K562 (cell line): Measurements from ENCODE around the gene ARFGAP3. TPM values are rescaled to one million over a fixed set of nuclear protein-coding genes. Genes with fewer than 3 reads are reported as not detected.
A peak's percentile ranks its signal among the peaks of the same experiment; 100 is the strongest.

ENCODE experiments used
- AFF1 ChIP-seq, 2 experiments: fragments of 450-650 bp; IDR thresholded peaks; 2 replicates each; pipeline ENCODE4 v1.6.1; 2018; ENCODE audit warnings: mild to moderate bottlenecking in 2 of 2, low read depth in 1 of 2; ENCODE audit not compliant: partially characterized antibody in 2 of 2
- ARID1B ChIP-seq: fragments of 450-650 bp; IDR thresholded peaks from 2 replicates; pipeline ENCODE4 v1.6.1; 2016; ENCODE audit warnings: antibody characterized with exemption, mild to moderate bottlenecking, inconsistent platforms
- ATF1 ChIP-seq, 2 experiments: fragments of 450-650 bp in 1 of 2; IDR thresholded peaks; 2 replicates each; pipeline ENCODE4 v1.6.1; 2016; ENCODE audit warnings: missing compliant biosample characterization in 1 of 2, missing genetic modification characterization in 1 of 2
- BRD4 ChIP-seq: fragments of 200-600 bp; sonication (generic); IDR thresholded peaks from 2 replicates; pipeline ENCODE4 v1.6.1; 2017; ENCODE audit warnings: inconsistent platforms
- CBFA2T3 ChIP-seq: fragments of 450-650 bp; IDR thresholded peaks from 2 replicates; pipeline ENCODE4 v1.6.1; 2017
- CBX5 ChIP-seq: IDR thresholded peaks from 2 replicates; pipeline ENCODE4 v1.6.1; 2014; ENCODE audit warnings: low read depth, borderline replicate concordance
- CREM ChIP-seq: IDR thresholded peaks from 2 replicates; pipeline ENCODE4 v1.6.1; 2014; ENCODE audit warnings: antibody characterized with exemption, low read depth
- CTBP1 ChIP-seq: fragments of 450-650 bp; IDR thresholded peaks from 2 replicates; pipeline ENCODE4 v1.6.1; 2016; ENCODE audit warnings: borderline replicate concordance
- GTF2B ChIP-seq: IDR thresholded peaks from 2 replicates; pipeline ENCODE4 v1.6.1; 2011; ENCODE audit not compliant: insufficient read length; ENCODE audit errors: extremely low read depth
- JUND ChIP-seq, 2 experiments: IDR thresholded peaks; 2 replicates in 1 of 2; 3 replicates in 1 of 2; pipeline ENCODE4 v1.6.1; 2011; ENCODE audit warnings: borderline replicate concordance in 2 of 2, low read depth in 2 of 2, low read length in 2 of 2, improper control_type of control experiment in 1 of 2, missing biosample characterization in 1 of 2, missing genetic modification characterization in 1 of 2, missing genetic modification reagents in 1 of 2
- MAZ ChIP-seq, 2 experiments: fragments of 450-650 bp in 1 of 2; sonication (generic) in 1 of 2; formaldehyde crosslinking; IDR thresholded peaks in 1 of 2; conservative IDR thresholded peaks in 1 of 2; 2 replicates each; pipeline versions ENCODE4 v1.4.0 to v1.5.0; 2020; ENCODE audit warnings: mild to moderate bottlenecking in 1 of 2, missing genetic modification reagents in 1 of 2
- MCM5 ChIP-seq: fragments of 450-650 bp; IDR thresholded peaks from 2 replicates; pipeline ENCODE4 v1.6.1; 2016; ENCODE audit warnings: low read depth
- MED1 ChIP-seq: sonication (generic); formaldehyde crosslinking; IDR thresholded peaks from 2 replicates; pipeline ENCODE4 v1.8.1; 2023; ENCODE audit warnings: missing genetic modification reagents, borderline replicate concordance
- MEF2A ChIP-seq: IDR thresholded peaks from 2 replicates; pipeline ENCODE4 v1.6.1; 2011; ENCODE audit warnings: low read depth, mild to moderate bottlenecking, low read length, moderate library complexity; ENCODE audit not compliant: control insufficient read depth
- PRDM10 ChIP-seq: fragments of 450-650 bp; IDR thresholded peaks from 2 replicates; pipeline ENCODE4 v1.6.1; 2018; ENCODE audit not compliant: partially characterized antibody
- ZBTB5 ChIP-seq: fragments of 450-650 bp; IDR thresholded peaks from 2 replicates; pipeline ENCODE4 v1.6.1; 2017; ENCODE audit warnings: antibody characterized with exemption
- ZNF431 ChIP-seq: sonication (generic); formaldehyde crosslinking; IDR thresholded peaks from 2 replicates; pipeline ENCODE4 v1.8.0; 2022; ENCODE audit warnings: mild to moderate bottlenecking, missing genetic modification reagents
- ZNF76 ChIP-seq: fragments of 250-450 bp; sonication (Bioruptor Pico); IDR thresholded peaks from 2 replicates; pipeline ENCODE4 v1.4.0; 2020; ENCODE audit warnings: mild to moderate bottlenecking, moderate library complexity, borderline replicate concordance
- polyA plus RNA-seq, 8 experiments: library from polyadenylated mRNA; depleted of rRNA in 4 of 8; stranded (reverse) in 5 of 8; unstranded in 3 of 8; fragments of >200 nt; fragmentation: Nextera tagmentation in 2 of 8; fragmentation: Illumina TruSeq in 1 of 8; extraction: Ambion mirVana in 2 of 8; extraction: Trizol in 1 of 8; gene quantifications; 2 replicates each; pipeline versions ENCODE4 v1.2.1 to v1.2.3, GENCODE V29; 2011 to 2014; ENCODE audit warnings: inconsistent platforms in 1 of 8, missing spikeins in 1 of 8
- total RNA-seq, 7 experiments: library from RNA; depleted of rRNA in 6 of 7; stranded (reverse); fragments of >200 nt in 6 of 7; fragmentation: Illumina TruSeq in 2 of 7; extraction: Trizol in 2 of 7; gene quantifications; 2 replicates each; pipeline versions ENCODE4 v1.2.1 to v1.2.3, GENCODE V29; 2011 to 2021; ENCODE audit warnings: low replicate concordance in 1 of 7

ARFGAP3 gene
- total and polyA plus RNA-seq, 9 of the 15 experiments (the other 6 are each of a cell fraction or from before 2014, with no cell fraction given) = 14.2 to 31.9 (median 22.7) TPM

- TF ChIP-seq ZBTB5 = no peak
- peak; percentile 72 for TF ChIP-seq CREM
- TF ChIP-seq MEF2A = no peak
- TF ChIP-seq ARID1B = peak; percentile 86
- TF ChIP-seq JUND (IDR thresholded peaks at IDR 0.05; ENCODE audit: borderline replicate concordance, low read depth, low read length) = peak; percentile 46; the same call in 1 of the 2 replicates
- TF ChIP-seq JUND (tag; IDR thresholded peaks at IDR 0.05; ENCODE audit: borderline replicate concordance, low read depth, low read length) = peak; percentile 54; the same call in 1 of the 3 replicates
- TF ChIP-seq CTBP1 = peak; percentile 57; the same call in 1 of the 2 replicates
- no peak for TF ChIP-seq CBX5
- no peak for TF ChIP-seq MCM5
- TF ChIP-seq AFF1 (IDR thresholded peaks at IDR 0.05; ENCODE audit: low read depth in 1 of 2, partially characterized antibody in 2 of 2) = no peak
- TF ChIP-seq ATF1 (CRISPR knock-in tag; IDR thresholded peaks at IDR 0.05) = no peak
- TF ChIP-seq ATF1 (tag; IDR thresholded peaks at IDR 0.05) = peak; percentile 65
- TF ChIP-seq BRD4 = no peak
- TF ChIP-seq CBFA2T3 = peak; percentile 91
- TF ChIP-seq MAZ (CRISPR knock-in tag; conservative IDR thresholded peaks at IDR 0.05 in 1 of 2, IDR thresholded peaks at IDR 0.05 in 1 of 2) = peak in 1 of 2 experiments; percentile 25; a peak in 1 of 4 replicates
- TF ChIP-seq PRDM10 = no peak
- no peak for TF ChIP-seq ZNF76 (CRISPR knock-in tag)
- no peak for TF ChIP-seq GTF2B
- TF ChIP-seq ZNF431 (CRISPR knock-in tag) = no peak
- TF ChIP-seq MED1 (CRISPR knock-in tag) = no peak
Measured at GRCh38 chr22:42754658-42755057, 102.4 kb downstream of the ARFGAP3 start (continued).
